Mammary epithelial cell (primary cell): ENCODE data around the gene LDLRAD4.

Source experiments
- CTCF ChIP-seq, 2 donors: IDR thresholded peaks in 1 of 2; conservative IDR thresholded peaks in 1 of 2; 2 replicates each; pipeline ENCODE4 v1.5.1; 2011 to 2012; ENCODE audit warnings: inconsistent platforms in 2 of 2, low read length in 2 of 2, mild to moderate bottlenecking in 2 of 2, control low read depth in 1 of 2, low read depth in 1 of 2; ENCODE audit not compliant: insufficient read depth in 1 of 2; ENCODE audit errors: extremely low read depth in 1 of 2
- EZH2 ChIP-seq: IDR thresholded peaks from 2 replicates; pipeline ENCODE4 v1.6.1; 2012; ENCODE audit warnings: low read length, inconsistent platforms, borderline replicate concordance

- TF ChIP-seq CTCF (conservative IDR thresholded peaks at IDR 0.05 in 1 of 2, IDR thresholded peaks at IDR 0.05 in 1 of 2; ENCODE audit: extremely low read depth in 1 of 2, insufficient read depth in 1 of 2, low read depth in 1 of 2, low read length in 2 of 2) = no peak
- no peak for TF ChIP-seq EZH2
These were observed 169.4 kb downstream of the LDLRAD4 start for GRCh38 chr18:13387855-13388548.
